HT1080 (cell line): ENCODE results near the gene TCERG1L. TPM values are rescaled to one million over a fixed set of nuclear protein-coding genes. Genes with fewer than 3 reads are reported as not detected.

ENCODE experiments used
- DNase-seq: peaks from one replicate; pipeline ENCODE4 v3.0.0-alpha.2; 2015; ENCODE audit warnings: low read depth
- total RNA-seq: library from RNA; depleted of rRNA; stranded (reverse); fragments of >200 nt; shearing (Covaris generic); gene quantifications from 2 replicates; pipeline ENCODE4 v1.2.3, GENCODE V29; 2014

Gene TCERG1L
- total RNA-seq, 1 experiment from 2014 or later: not detected

GRCh38 chr10:131207584-131208532, 103.7 kb downstream of the TCERG1L start:
- peak; percentile 21 for DNase-seq

- no peak for DNase-seq
Observed at GRCh38 chr10:131207176-131207575, 104.3 kb downstream of the TCERG1L start.

- DNase-seq: no peak
Observed at GRCh38 chr10:131206111-131206995, 105.2 kb downstream of the TCERG1L start.

DNA sequence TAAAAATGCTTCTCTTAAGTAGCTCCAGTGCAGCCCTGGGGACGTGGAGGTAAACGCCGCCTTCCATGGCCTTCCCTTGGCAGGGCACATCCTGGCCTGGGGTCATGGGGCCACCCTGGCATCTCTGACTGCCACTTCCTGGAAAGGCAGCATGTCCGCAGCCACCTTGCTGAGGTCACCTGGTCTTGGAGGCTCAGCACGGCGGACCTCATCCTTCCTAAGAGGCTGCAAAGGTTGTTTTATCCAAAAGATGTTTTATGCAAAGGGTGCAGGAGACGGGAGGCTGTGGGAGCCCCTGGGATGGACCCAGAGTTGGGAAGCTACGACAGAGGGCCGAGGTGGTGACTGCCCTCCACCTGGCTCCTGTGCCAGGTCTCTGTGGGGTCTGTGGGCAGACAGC, 106.0 kb downstream of the TCERG1L start:
- no peak for DNase-seq

DNA sequence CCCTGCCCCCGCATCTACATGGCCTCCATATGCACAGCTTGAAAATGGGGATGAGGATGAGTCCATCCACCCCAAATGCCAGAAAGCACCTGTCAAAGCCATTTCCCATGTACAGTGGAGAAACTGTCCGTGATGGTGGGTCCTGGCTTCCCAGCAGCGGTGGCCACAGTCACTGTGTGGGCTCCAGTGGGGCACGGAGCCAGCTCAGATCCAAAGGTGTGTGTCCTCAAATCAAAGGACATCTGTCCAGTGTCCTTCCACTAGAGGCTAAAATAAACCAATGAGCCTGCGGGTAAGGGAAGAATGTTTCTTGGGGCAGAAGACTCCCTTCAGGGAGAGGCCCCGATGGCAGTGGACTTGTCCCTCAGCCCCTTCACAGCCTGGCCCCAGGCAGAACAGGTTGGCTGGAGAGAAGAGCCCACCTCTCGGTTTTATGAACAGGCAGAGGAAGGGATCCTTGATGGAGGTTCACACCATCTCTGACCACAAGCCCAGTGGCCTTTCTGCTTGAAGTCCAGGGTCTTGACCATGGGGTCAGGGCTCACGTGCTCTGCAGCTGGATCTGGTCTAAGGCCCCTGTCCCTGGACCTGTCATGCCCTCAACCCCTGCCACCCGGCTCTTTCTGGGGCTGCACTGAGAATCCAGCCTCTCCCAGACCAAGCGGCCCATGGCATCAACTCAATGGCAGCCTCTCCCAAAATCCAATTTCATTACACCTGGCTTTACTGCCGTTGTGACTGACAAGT, 106.9 kb downstream of the TCERG1L start:
- DNase-seq: no peak

- DNase-seq: no peak
Observed at GRCh38 chr10:131203456-131204357, 107.8 kb downstream of the TCERG1L start.

GRCh38 chr10:131202990-131203389, 108.5 kb downstream of the TCERG1L start:
- DNase-seq: no peak

GRCh38 chr10:131201741-131202515, 109.6 kb downstream of the TCERG1L start:
- DNase-seq: no peak

- DNase-seq: no peak
Observed at GRCh38 chr10:131200856-131201470, 110.6 kb downstream of the TCERG1L start.

DNA sequence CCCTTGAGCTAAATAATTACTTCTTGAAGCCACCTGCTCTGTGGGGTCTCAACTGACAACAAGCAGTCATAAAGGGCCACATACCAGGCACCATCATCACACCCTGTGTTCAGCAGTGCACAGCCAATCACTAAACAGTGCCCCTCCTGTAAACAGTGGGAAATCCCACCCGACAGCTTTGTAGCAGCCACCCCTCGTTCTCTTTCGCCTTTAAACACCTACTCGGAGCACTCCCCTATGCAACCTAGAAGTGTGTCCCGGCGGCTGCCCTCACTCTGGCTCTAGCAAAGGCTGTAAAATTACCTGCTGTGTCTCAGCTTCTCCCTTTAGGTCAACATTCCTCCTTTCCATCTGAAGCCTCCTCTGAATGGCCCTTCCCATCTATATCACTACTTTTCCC, 111.9 kb downstream of the TCERG1L start:
- no peak for DNase-seq

- DNase-seq: no peak
Observed at GRCh38 chr10:131198843-131199242, 112.7 kb downstream of the TCERG1L start.

DNA sequence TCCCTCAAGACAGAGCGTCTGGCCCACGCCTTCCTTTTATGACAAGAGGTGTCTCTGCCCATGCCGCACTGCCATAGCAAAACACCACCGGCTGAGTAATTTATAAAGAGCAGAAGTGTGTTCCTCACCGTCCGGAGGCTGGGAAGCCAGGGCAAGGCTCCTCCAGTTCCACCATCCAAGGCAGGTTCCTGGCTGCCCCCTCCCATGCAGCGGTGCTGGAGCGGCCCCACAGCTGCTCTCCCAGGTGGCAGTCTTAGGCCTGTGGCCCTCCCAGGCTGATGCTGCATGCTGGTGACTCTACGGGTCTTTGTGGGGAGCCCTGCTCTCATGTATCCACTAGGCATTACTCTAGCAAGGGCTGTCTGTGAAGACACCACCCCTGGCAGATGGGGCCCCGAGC, 113.1 kb downstream of the TCERG1L start:
- no peak for DNase-seq

- DNase-seq: no peak
Observed at GRCh38 chr10:131196176-131196885, 115.2 kb downstream of the TCERG1L start.

DNA sequence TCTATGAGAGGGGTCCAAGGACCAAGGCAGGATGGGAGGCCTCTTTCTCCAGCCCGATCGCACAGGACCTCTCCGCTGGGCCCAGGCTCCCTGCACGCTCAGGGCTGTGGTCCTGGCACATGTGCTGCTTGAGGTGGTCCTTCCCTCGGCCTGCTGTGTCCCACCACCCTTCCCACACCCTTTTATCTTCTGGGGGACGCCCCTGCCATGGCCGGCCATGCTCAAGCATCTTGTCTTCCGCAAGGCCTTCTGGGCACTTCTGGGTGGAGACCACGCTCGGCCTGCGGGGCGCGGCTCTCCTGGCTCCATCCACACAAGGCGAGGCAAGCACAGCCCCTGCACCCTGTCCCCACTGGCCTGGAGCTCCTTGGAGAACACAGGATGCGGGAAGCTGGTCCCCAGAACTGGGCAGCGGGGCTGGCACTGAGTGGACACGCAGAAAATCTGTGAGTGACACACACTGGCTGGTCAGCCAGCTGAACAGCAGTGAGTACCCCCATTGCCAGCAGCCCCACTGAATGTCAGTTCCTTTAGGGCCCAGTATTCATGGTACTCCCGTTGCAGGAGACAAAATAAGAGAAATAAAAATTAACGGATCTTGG, 115.9 kb downstream of the TCERG1L start:
- no peak for DNase-seq

DNA sequence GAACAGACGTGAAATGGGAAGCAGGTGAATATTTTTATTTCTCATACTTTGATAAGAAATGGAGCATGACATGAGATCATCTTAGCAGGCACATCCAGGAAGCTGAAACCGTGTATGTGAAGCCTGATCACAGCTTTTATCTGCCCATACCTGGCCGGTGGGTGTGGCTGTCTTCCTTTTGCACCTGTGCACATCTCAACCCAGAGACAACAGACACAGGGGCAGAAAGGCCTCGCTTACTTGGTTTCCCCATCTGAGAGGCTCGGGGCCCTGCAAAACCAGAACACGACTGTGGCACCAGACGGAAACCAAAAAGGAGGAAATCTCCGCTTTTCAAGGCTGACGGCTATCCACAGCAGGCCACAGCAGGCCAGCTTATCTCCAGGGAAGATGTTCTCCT, 116.4 kb downstream of the TCERG1L start:
- no peak for DNase-seq

DNA sequence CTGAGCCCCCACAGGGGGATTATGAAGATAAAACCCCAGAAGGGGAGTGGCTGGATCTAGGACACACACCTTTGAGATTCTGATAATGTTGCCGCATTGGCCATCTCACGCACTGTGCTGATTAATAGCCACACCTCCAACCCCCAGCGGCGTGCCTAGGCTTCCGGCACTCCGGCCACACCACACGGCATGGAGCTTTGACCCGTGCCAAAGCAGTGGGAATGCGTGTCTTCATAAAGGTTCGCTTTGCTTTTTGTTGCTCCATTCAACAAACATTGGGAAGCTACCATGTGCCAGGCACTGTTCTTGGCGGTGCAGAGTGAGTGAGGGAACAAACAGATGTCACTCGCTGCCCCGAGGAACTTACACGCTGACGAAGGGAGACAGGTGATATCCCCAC, 117.6 kb downstream of the TCERG1L start:
- DNase-seq: no peak

- no peak for DNase-seq
Observed at GRCh38 chr10:131188494-131188893, 123.0 kb downstream of the TCERG1L start.

DNA sequence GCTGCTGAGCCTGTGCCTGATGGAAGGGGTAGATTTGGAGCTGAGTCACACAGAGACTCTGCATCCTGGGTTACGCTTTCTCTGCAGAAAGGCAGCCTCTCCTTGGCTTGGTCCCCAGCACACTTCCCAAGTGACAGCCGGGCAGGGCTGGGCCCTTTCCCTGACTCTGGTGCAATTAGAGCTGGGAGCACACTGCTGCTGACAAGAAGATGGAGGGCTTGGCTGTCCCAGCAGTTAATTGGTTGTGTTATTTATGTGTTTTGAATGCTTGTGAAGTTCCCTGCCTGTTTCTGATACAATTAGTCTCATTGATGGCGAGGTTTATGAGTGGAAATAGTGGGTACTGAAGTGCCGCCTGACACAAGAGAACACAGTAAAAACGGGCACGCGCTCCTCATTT, 123.6 kb downstream of the TCERG1L start:
- no peak for DNase-seq
